ENCODE data around the gene AQP11.

DNA sequence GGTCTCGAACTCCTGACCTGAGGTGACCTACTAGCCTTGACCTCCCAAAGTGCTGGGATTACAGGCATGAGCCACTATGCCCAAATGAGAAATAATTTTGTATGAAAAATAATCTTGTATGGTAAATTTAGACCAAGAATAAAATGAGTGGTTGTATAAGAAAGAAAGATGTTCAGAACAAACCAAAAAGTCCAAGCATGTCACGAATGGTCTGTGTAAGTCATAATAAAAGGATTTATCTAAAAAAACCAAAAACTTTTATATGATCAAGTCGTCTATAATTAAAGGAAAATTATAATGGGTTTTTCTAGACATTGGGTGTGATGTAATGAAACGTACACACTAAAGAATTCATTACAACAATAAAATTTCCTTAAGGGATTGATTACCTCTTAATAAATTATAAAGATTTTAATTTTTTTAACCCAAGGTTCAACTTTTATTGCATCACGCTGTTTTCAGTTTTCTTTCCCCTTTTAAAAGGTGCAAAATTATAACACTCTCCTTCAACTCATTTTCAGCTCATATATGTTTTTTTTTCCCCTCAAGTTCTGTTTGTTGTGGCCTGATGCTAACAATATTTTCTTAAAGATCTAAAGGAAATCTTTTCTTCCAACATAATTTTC, 8.9 kb upstream of the AQP11 start:
- TF ChIP-seq, protein P1, sequence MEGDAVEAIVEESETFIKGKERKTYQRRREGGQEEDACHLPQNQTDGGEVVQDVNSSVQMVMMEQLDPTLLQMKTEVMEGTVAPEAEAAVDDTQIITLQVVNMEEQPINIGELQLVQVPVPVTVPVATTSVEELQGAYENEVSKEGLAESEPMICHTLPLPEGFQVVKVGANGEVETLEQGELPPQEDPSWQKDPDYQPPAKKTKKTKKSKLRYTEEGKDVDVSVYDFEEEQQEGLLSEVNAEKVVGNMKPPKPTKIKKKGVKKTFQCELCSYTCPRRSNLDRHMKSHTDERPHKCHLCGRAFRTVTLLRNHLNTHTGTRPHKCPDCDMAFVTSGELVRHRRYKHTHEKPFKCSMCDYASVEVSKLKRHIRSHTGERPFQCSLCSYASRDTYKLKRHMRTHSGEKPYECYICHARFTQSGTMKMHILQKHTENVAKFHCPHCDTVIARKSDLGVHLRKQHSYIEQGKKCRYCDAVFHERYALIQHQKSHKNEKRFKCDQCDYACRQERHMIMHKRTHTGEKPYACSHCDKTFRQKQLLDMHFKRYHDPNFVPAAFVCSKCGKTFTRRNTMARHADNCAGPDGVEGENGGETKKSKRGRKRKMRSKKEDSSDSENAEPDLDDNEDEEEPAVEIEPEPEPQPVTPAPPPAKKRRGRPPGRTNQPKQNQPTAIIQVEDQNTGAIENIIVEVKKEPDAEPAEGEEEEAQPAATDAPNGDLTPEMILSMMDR (IDR thresholded peaks at IDR 0.05), result no peak
- TF ChIP-seq POLR2AphosphoS5 (IDR thresholded peaks at IDR 0.05; ENCODE audit: low read depth, low read length) (no peak), MXI1 (IDR thresholded peaks at IDR 0.05; ENCODE audit: low read depth, low read length) (no peak), ELF1 (IDR thresholded peaks at IDR 0.05) (no peak), RAD21 (IDR thresholded peaks at IDR 0.05; ENCODE audit: low read length) (no peak), EZH2phosphoT487 (IDR thresholded peaks at IDR 0.05; ENCODE audit: borderline replicate concordance, low read depth) (no peak), SIN3A (IDR thresholded peaks at IDR 0.05; ENCODE audit: borderline replicate concordance, low read depth, low read length) (no peak), MEF2A (IDR thresholded peaks at IDR 0.05; ENCODE audit: borderline replicate concordance, low read depth) (no peak), TAF1 (IDR thresholded peaks at IDR 0.05; ENCODE audit: borderline replicate concordance, low read depth, low read length) (no peak)
